Measurements from ENCODE around the gene CCDC50. TPM values are rescaled to one million over a fixed set of nuclear protein-coding genes. Genes with fewer than 3 reads are reported as not detected.

The CCDC50 gene
- total RNA-seq, 1 experiment from 2014 or later, result 21.0 TPM

DNA sequence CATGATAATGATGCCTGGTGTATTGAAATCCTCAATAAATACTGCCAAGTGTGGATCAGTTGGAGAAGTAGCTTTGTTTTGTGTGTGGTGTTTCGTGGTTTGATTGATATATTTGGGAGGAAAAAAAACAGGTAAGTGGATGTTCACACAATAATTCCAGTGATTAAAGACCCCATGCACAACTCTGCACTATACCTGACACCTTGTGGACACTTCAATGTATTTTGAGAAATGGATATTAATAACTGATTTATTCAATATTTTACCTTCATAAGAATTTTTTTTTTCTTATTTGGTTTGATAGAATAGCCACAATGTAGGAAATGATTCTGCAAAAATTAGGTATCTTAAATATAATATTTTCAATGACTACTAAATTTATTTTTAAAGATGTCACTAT lies 69.4 kb downstream of the CCDC50 start:
- Histone ChIP-seq H2BK20ac (ENCODE audit: low read depth, low read length, poor library complexity, severe bottlenecking) (no peak overlapping the region), H3K4ac (ENCODE audit: low read depth, low read length) (no peak overlapping the region), H4K20me1 (ENCODE audit: control insufficient read depth, insufficient read depth, insufficient read length) (no peaks in the 10 kb centered on the region), H2BK15ac (ENCODE audit: low read depth, low read length) (no peak overlapping the region), H4K8ac (replicated peaks; ENCODE audit: insufficient read length, low read depth, low read length) (no peak overlapping the region), H2AK5ac (ENCODE audit: insufficient read length, low read length) (no peak overlapping the region), H2BK12ac (ENCODE audit: insufficient read length, low read depth, low read length) (no peak overlapping the region), H3K23ac (ENCODE audit: insufficient read length, low read depth, low read length) (no peak overlapping the region), H2AFZ (ENCODE audit: low read length) (no peak overlapping the region), H2BK5ac (ENCODE audit: insufficient read length, low read length) (no peak overlapping the region), H3K9ac (ENCODE audit: extremely low read depth, insufficient read length, low read length) (no peak overlapping the region), H4K5ac (ENCODE audit: insufficient read length, low read depth, low read length) (no peak overlapping the region), H3K4me2 (ENCODE audit: insufficient read depth, insufficient read length, low read length) (no peak overlapping the region), H3K56ac (ENCODE audit: insufficient read length, low read depth, low read length) (no peak overlapping the region), H4K91ac (ENCODE audit: insufficient read length, low read depth, low read length) (no peak overlapping the region), H3K18ac (ENCODE audit: insufficient read length, low read depth, low read length) (no peak overlapping the region), H3K9me3 (ENCODE audit: control insufficient read depth, low read depth, low read length) (no peaks in the 10 kb centered on the region), H3K27ac (ENCODE audit: insufficient read length, low read depth, low read length) (no peak overlapping the region), H2BK120ac (ENCODE audit: low read depth, low read length, poor library complexity, severe bottlenecking) (no peak overlapping the region), H3K27me3 (ENCODE audit: insufficient read depth, low read length) (no peaks in the 10 kb centered on the region), H3K4me1 (ENCODE audit: insufficient read depth, low read length) (peaks cover 8% of the 10 kb centered on the region; the same call in 1 of the 2 replicates), H3T11ph (ENCODE audit: low read length) (no peak overlapping the region), H3K23me2 (ENCODE audit: insufficient read length, low read depth, low read length, poor library complexity, severe bottlenecking) (no peaks in the 10 kb centered on the region), H3K14ac (ENCODE audit: insufficient read depth, low read length) (no peak overlapping the region), H3K79me1 (ENCODE audit: insufficient read depth, low read depth, low read length, poor library complexity, severe bottlenecking) (no peaks in the 10 kb centered on the region), H3K79me2 (ENCODE audit: insufficient read depth, low read length) (no peaks in the 10 kb centered on the region)
- TF ChIP-seq, protein P1, sequence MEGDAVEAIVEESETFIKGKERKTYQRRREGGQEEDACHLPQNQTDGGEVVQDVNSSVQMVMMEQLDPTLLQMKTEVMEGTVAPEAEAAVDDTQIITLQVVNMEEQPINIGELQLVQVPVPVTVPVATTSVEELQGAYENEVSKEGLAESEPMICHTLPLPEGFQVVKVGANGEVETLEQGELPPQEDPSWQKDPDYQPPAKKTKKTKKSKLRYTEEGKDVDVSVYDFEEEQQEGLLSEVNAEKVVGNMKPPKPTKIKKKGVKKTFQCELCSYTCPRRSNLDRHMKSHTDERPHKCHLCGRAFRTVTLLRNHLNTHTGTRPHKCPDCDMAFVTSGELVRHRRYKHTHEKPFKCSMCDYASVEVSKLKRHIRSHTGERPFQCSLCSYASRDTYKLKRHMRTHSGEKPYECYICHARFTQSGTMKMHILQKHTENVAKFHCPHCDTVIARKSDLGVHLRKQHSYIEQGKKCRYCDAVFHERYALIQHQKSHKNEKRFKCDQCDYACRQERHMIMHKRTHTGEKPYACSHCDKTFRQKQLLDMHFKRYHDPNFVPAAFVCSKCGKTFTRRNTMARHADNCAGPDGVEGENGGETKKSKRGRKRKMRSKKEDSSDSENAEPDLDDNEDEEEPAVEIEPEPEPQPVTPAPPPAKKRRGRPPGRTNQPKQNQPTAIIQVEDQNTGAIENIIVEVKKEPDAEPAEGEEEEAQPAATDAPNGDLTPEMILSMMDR (conservative IDR thresholded peaks at IDR 0.05), result no peak
- Mint-ChIP-seq H3K4me1 (peaks cover 6 to 9% of the 10 kb centered on the region in 2 experiments), H3K9me3 (no peaks in the 10 kb centered on the region; a peak in 3 of 5 replicates), H3K36me3 (ENCODE audit: insufficient read depth in 1 of 3, low read depth in 3 of 3) (peaks cover 2 to 4% (median 2%) of the 10 kb centered on the region in 3 experiments; a peak in 5 of 7 replicates), H3K27me3 (ENCODE audit: low read depth) (no peaks in the 10 kb centered on the region), H3K4me3 (no peak overlapping the region), H3K27ac (no peak overlapping the region)
- 100% methylated on average over 1 of the region's 1 CpG for WGBS (ENCODE audit: extremely low coverage, insufficient read length, low lambda C conversion rate)
- DNase-seq, result no peak

Data from H9 (cell line).